Muscle layer of duodenum (tissue), 2 donors: ENCODE data around the gene IL11RA.

Experiments used
- H3K27ac ChIP-seq: one replicate; pipeline ENCODE4 v1.7.0; 2013; ENCODE audit warnings: mild to moderate bottlenecking, low read length
- H3K27me3 ChIP-seq: one replicate; pipeline ENCODE4 v1.7.0; 2013; ENCODE audit warnings: low read depth, mild to moderate bottlenecking, control low read depth, low read length
- H3K36me3 ChIP-seq, 2 donors: one replicate each; pipeline ENCODE4 v1.7.0; 2013; ENCODE audit warnings: low read length in 2 of 2, control low read depth in 1 of 2, mild to moderate bottlenecking in 1 of 2; ENCODE audit not compliant: insufficient read depth in 2 of 2, control insufficient read depth in 1 of 2
- H3K4me1 ChIP-seq, 2 donors: one replicate each; pipeline ENCODE4 v1.7.0; 2013; ENCODE audit warnings: low read length in 2 of 2, mild to moderate bottlenecking in 2 of 2, control low read depth in 1 of 2, moderate library complexity in 1 of 2; ENCODE audit not compliant: insufficient read depth in 2 of 2, control insufficient read depth in 1 of 2
- H3K4me3 ChIP-seq, 2 donors: one replicate each; pipeline ENCODE4 v1.7.0; 2013; ENCODE audit warnings: low read length in 2 of 2, low read depth in 1 of 2, mild to moderate bottlenecking in 1 of 2
- H3K9me3 ChIP-seq, 2 donors: one replicate each; pipeline ENCODE4 v1.7.0; 2013; ENCODE audit warnings: low read length in 2 of 2, control low read depth in 1 of 2, mild to moderate bottlenecking in 1 of 2; ENCODE audit not compliant: control insufficient read depth in 1 of 2
- donor health status: healthy.

IL11RA gene

DNA sequence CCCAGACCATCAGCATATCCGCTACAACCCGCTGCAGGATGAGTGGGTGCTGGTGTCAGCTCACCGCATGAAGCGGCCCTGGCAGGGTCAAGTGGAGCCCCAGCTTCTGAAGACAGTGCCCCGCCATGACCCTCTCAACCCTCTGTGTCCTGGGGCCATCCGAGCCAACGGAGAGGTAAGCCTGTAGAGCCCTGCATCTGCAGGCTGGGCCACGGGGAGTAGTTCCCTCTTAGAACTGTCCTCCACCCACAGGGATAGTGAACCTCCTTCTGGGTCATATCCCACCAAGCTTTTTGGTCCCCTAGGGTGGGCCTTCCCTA, 4.9 kb upstream of the IL11RA start:
- peaks cover 15 to 41% of the 10 kb centered on the region in 2 donors for H3K4me1 ChIP-seq
- peaks cover 15% of the 10 kb centered on the region in 2 donors for H3K36me3 ChIP-seq
- peak overlapping the region; percentile 76 for H3K27ac ChIP-seq
- H3K4me3 ChIP-seq = peak overlapping the region; percentile 83 to 87
- no peaks in the 10 kb centered on the region for H3K27me3 ChIP-seq
- no peaks in the 10 kb centered on the region for H3K9me3 ChIP-seq

DNA sequence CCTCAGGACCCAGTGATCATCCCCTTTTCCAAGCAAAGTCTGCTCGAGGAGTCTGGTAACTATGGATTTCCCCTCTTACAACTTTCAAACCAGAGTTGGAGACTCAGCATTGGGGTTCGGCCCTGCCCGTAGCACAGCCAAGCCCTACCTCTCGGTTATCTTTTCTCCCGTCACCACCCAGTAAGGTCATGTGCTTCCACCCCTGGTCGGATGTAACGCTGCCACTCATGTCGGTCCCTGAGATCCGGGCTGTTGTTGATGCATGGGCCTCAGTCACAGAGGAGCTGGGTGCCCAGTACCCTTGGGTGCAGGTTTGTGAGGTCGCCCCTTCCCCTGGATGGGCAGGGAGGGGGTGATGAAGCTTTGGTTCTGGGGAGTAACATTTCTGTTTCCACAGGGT, 4.3 kb upstream of the IL11RA start:
- Histone ChIP-seq H3K27me3 (no peaks in the 10 kb centered on the region), H3K4me1 (peaks cover 20 to 47% of the 10 kb centered on the region in 2 donors), H3K9me3 (no peaks in the 10 kb centered on the region), H3K27ac (peak overlapping the region; percentile 76), H3K4me3 (peak overlapping the region; percentile 83 to 87), H3K36me3 (peaks cover 15% of the 10 kb centered on the region in 2 donors)

DNA sequence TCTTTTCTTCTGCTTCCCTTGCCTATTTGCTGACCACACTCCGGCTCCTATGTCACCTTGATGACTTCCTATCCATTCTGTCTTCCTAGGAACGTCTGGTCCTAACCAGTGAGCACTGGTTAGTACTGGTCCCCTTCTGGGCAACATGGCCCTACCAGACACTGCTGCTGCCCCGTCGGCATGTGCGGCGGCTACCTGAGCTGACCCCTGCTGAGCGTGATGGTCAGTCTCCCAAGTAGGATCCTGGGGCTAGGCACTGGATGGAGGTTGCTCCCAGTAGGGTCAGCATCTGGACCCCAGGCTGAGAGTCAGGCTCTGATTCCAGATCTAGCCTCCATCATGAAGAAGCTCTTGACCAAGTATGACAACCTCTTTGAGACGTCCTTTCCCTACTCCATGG, 3.3 kb upstream of the IL11RA start:
- H3K9me3 ChIP-seq = no peaks in the 10 kb centered on the region
- H3K27ac ChIP-seq = no peak overlapping the region

DNA sequence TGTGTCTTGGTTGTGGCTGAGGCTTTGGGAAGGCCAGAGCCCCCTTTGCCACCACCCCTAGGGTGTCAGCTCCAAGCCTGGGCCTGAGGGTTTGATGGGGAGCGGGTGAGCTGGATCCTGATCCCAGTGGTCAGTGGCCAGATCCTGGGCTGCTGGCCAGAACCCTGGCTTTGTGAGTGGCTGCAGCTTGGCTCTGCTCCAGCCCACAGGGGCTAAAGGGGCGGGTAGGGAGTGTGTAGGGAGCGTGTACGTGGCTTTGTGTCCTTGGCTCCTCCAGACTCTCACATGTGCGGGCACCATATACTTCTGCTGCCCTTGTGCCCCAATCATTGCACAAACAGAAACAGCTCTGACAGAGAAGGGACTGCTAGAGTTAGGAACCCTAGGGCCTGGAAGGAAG, 1.2 kb upstream of the IL11RA start:
- H3K9me3 ChIP-seq = no peaks in the 10 kb centered on the region
- H3K36me3 ChIP-seq = peaks cover 15% of the 10 kb centered on the region in 2 donors
- no peak overlapping the region for H3K4me3 ChIP-seq
- H3K27ac ChIP-seq = peak overlapping the region; percentile 70
- peaks cover 29 to 76% of the 10 kb centered on the region in 2 donors for H3K4me1 ChIP-seq
- no peaks in the 10 kb centered on the region for H3K27me3 ChIP-seq

More for the DNA sequence above, 3.3 kb upstream of the IL11RA start:
- Histone ChIP-seq H3K4me3 (no peak overlapping the region), H3K36me3 (peaks cover 15% of the 10 kb centered on the region in 2 donors), H3K4me1 (peaks cover 29 to 57% of the 10 kb centered on the region in 2 donors), H3K27me3 (no peaks in the 10 kb centered on the region)

DNA sequence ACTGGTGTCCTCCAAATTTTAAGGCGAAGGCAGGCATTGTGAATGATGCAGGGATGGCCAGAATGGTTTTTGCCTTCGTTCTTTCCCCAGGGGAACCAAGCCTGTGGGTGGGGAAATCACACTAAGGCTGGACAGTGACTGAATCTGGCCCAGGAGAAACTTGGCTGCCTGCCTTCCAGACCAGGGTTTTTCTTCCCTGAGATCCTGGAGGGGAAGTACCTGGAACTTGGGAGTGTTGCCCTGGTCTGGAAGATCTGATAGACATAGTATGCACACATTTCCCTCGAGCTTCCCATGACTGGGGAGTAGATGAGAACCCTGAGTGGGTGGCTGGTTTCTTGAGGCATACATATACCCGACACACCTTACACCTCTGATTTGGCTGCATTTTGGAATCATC, 664 bp upstream of the IL11RA start:
- peaks cover 15% of the 10 kb centered on the region in 2 donors for H3K36me3 ChIP-seq
- no peaks in the 10 kb centered on the region for H3K9me3 ChIP-seq
- peak overlapping the region; percentile 70 for H3K27ac ChIP-seq
- peaks cover 29 to 71% of the 10 kb centered on the region in 2 donors for H3K4me1 ChIP-seq
- no peaks in the 10 kb centered on the region for H3K27me3 ChIP-seq
- peak overlapping the region; percentile 57 to 65 for H3K4me3 ChIP-seq

DNA sequence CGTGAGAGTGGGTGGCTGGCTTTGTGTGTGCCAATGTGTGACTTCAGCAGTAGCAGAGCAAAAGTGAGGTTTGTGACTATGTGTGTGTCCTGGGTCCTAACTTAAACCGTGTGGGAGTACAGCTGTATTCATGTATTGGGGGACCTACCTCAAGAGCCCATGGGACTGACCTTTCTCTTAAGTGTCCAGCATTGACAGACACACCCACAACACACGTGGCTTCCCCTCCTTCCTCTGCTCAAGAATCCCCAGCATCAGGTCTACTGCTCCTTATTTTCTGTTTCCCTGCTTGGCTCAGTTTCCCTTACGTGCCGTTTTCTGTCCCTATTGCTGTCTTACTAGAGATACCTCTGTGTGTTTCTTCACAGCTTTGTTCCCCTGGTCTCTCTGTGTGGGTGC, 616 bp downstream of the IL11RA start:
- no peaks in the 10 kb centered on the region for H3K27me3 ChIP-seq
- H3K4me1 ChIP-seq = peaks cover 24 to 63% of the 10 kb centered on the region in 2 donors
- peak overlapping the region; percentile 57 to 65 for H3K4me3 ChIP-seq
- peaks cover 15% of the 10 kb centered on the region in 2 donors for H3K36me3 ChIP-seq
- peak overlapping the region; percentile 70 for H3K27ac ChIP-seq
- no peaks in the 10 kb centered on the region for H3K9me3 ChIP-seq

DNA sequence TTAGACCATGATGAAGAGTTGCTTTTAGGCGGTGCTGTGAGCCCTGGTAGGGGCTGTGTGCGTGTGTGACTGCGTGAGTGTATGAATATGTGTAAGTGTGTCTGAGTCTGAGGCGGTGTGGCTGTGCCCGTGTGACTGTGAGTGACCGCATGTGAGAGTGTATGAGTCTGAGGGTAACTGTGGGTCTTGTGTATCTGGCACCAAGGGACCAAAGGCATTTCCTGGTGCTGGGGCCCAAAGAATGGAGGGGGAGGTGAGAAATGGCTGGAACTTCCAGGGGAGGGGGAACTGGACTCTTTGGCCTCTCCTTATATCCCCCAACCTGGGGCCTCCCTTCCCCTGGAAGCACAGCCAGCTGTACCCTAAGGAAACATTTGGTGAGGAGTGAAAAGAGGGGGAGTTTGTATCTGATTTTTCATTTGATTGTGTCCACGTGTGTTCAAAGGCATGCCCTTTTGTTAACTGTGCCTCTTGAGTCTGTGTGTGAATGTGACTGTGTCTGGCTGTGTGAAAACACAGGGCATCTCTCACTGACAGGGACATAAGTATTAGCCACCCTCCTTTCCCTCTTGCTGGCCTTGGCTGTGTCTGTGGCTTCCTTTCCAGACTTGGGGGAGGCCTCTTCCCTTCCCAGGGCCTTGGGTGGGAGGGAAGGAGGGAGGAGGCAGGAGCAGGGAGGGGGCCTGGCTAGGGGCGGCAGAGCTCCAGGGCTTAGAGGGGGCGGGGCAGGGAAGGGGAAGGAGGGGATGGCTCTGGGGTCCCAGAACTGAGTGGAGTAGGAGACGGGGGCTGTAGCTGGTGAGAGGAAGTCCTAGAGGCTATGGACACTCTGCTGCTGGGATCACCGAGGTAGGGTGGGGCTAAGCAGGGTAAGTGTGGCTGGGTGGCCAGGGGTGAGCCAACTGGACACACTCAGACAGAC, 1.4 kb downstream of the IL11RA start:
- peaks cover 24 to 55% of the 10 kb centered on the region in 2 donors for H3K4me1 ChIP-seq
- H3K9me3 ChIP-seq = no peaks in the 10 kb centered on the region
- H3K36me3 ChIP-seq = peaks cover 13 to 15% of the 10 kb centered on the region in 2 donors
- no peaks in the 10 kb centered on the region for H3K27me3 ChIP-seq
- H3K27ac ChIP-seq = peak overlapping the region; percentile 20
- H3K4me3 ChIP-seq = peak overlapping the region; percentile 57 to 65

DNA sequence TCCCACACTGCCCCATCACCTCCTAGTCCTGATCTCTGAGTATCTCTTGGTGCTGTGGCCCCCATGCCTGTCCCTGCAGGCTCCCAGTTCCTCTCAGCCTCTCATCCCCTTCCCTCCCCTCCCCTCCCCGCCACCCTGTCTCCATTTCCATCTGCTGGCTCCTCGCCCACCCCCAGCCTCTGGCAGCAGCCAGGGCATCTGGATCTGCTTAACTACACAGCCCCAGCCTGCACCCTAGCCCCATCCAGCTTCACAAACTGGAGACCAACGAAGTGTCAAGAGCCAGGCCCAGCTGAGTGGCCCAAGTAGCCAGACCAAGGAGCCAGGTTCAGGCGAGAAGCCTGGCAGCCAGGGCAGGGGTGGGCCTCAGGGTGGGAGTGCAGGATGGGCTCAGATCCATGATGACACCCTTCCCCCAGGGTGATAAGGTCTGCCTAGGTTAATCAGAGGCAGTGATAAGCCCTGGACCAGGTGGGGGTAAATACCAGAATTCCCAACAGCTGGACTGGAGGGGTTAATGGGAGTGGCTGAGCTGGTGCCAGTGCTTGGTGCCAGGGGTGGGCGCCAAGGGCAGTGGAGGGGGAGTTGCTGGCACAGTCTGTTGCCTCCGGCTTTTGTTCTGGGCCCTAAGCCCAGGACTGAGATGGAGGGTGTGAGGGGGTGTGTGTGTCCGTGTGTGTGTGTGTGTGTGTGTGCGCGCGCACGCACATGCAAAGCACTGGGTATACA, 2.5 kb downstream of the IL11RA start:
- Histone ChIP-seq H3K4me1 (peaks cover 24 to 49% of the 10 kb centered on the region in 2 donors), H3K9me3 (no peaks in the 10 kb centered on the region), H3K4me3 (no peak overlapping the region), H3K36me3 (peaks cover 3 to 7% of the 10 kb centered on the region in 2 donors), H3K27ac (no peak overlapping the region), H3K27me3 (no peaks in the 10 kb centered on the region)

DNA sequence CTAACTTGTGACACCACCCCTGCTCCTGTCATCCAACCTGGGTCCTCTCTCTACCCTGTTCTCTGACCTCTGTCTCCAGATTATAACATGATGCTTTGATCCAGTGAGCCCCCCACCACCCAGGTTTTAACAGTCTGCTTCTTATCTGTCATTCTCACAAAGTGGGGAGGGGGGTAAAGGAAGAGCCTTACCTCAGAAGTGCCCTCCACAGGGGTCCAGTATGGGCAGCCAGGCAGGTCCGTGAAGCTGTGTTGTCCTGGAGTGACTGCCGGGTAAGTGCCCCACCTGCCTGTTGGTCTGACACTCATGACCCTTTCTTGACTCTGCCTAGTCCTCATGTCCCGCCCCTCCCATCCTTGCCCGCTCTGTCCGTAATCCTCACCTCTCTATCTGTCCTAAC, 3.4 kb downstream of the IL11RA start:
- Histone ChIP-seq H3K36me3 (peaks cover 4 to 11% of the 10 kb centered on the region in 2 donors), H3K4me1 (peaks cover 24 to 49% of the 10 kb centered on the region in 2 donors), H3K27ac (no peak overlapping the region), H3K4me3 (no peak overlapping the region), H3K27me3 (no peaks in the 10 kb centered on the region), H3K9me3 (no peaks in the 10 kb centered on the region)

DNA sequence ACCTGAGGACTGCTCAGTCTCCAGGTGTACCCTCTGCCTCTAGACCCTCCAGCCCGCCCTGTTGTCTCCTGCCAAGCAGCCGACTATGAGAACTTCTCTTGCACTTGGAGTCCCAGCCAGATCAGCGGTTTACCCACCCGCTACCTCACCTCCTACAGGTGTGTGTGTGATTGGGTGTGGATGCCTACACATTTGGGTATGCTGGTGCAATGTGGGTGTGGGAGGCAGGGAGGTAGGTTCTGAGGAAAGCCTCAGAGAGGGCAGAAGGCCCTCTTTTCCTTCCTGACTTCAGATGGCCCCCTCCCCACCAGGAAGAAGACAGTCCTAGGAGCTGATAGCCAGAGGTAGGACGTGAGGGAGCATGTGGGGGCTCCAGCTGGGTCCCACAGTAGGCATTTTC, 5.0 kb downstream of the IL11RA start:
- Histone ChIP-seq H3K27me3 (no peaks in the 10 kb centered on the region), H3K4me3 (no peak overlapping the region), H3K27ac (no peak overlapping the region), H3K4me1 (peaks cover 15 to 35% of the 10 kb centered on the region in 2 donors), H3K36me3 (peaks cover 7 to 26% of the 10 kb centered on the region in 2 donors), H3K9me3 (no peaks in the 10 kb centered on the region)

DNA sequence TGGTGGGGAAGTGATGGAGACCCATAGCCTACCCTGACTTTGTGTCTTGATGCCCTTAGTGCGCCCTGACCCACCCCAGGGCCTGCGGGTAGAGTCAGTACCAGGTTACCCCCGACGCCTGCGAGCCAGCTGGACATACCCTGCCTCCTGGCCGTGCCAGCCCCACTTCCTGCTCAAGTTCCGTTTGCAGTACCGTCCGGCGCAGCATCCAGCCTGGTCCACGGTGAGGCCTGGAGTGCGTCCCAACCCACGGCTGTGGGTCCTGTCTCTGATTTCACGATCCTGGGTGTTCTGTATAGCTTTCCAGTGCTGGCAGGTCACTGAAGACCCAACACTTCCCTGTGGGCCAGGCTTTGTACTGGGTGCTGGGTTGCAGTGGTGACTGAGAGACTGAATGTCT, 6.5 kb downstream of the IL11RA start:
- H3K27ac ChIP-seq = no peak overlapping the region
- no peak overlapping the region for H3K4me3 ChIP-seq
- H3K4me1 ChIP-seq = peaks cover 2 to 21% of the 10 kb centered on the region in 2 donors
- no peaks in the 10 kb centered on the region for H3K27me3 ChIP-seq
- H3K36me3 ChIP-seq = peaks cover 7 to 34% of the 10 kb centered on the region in 2 donors
- H3K9me3 ChIP-seq = no peaks in the 10 kb centered on the region
